ENCODE results near the gene KCNK4. TPM values are rescaled to one million over a fixed set of nuclear protein-coding genes. Genes with fewer than 3 reads are reported as not detected.

KCNK4 gene
- total RNA-seq, 1 experiment from 2014 or later: 0.07 TPM

DNA sequence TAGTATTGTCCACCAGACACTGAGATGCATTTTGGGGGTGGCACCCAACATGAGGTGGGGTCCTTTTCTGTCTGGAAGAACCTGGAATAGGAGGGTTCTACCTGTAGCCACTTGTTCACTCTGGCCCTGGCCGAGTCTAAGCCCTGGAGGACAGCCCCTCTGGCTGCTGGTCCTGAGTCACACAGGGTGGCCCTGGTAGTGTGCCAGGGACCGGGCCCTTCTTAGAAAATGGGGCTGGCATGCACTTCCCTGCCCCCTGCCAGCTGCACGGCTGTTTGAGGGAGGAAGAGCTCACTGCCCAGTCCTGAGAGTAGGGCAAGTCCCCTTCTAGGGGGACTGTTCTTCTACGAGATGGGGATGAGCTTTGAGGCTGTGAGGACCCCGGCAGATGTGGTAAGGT lies 37.6 kb upstream of the KCNK4 start:
- no peak for DNase-seq (ENCODE audit: low spot score)

DNA sequence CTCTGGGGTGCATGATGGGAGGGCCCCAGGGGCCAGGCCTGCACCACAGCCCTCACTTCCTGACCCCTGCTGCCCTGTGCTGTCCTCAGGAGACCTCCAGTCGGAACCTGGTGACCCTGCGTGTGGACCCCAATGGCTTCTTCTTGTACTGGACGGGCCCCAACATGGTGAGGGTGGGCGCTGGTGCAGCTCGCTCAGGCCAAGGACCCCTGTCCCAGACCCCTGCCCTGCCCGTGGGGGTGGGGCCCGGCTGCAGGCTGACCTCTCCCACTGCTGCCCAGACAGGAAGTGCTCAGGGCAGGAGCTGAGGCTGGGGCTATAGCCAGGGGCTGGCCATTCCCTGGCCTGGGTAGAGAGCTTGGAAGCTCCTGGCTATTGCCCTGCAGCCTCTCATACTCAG lies 36.8 kb upstream of the KCNK4 start:
- DNase-seq (ENCODE audit: low spot score): no peak

DNA sequence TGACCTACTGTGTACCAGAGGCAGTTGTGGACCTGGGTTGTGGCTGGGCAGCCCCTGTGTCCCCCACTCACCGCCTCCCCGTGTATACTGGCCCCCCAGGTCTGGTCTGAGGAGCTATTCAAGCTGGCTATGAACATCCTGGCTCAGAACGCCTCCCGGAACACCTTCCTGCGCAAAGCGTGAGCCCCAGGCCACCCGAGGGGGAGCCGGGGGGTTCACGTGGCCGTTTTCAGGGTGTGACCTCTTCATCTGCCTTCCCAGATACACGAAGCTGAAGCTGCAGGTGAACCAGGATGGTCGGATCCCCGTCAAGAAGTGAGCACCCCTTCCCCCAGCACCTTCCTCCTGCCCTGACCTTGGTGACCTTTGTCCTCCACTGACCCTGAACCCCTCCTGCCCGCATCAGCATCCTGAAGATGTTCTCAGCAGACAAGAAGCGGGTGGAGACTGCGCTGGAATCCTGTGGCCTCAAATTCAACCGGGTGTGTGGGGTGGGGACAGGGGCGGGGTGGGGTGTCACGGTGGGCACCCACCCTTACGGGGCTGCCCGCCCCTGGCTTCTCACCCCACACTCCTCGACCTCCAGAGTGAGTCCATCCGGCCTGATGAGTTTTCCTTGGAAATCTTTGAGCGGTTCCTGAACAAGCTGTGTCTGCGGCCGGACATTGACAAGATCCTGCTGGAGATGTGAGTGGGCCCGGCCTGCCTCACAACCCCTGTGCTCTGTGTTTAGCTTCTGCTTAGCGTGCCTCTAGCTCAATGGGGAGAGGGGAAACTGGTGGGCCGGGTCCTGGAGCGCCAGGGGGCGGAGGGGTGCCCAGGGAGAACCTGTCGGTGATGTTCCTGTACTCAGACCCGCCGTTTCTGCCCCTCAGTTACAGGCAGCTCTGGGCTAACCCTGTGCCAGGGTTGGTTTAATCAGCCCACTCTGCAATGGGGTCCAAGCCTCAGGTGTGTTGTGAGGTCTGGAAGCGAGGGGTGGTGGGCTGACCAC lies 35.7 kb upstream of the KCNK4 start:
- no peak for DNase-seq (ENCODE audit: low spot score)

DNA sequence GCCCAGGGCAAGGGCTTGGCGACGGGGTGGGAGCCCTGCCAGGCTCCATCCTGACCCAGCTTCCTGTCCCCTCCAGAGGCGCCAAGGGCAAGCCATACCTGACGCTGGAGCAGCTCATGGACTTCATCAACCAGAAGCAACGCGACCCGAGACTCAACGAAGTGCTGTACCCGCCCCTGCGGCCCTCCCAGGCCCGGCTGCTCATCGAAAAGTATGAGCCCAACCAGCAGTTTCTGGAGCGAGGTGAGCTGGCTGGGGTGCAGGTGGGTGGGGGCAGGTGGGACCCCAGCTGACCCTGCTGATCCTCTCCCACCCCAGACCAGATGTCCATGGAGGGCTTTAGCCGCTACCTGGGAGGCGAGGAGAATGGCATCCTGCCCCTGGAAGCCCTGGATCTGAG lies 34.8 kb upstream of the KCNK4 start:
- no peak for DNase-seq (ENCODE audit: low spot score)

GRCh38 chr11:64258356-64258755 lies 32.7 kb upstream of the KCNK4 start:
- DNase-seq (ENCODE audit: low spot score): no peak

- no peak for DNase-seq (ENCODE audit: low spot score)
Measured at GRCh38 chr11:64258946-64259532, 32.1 kb upstream of the KCNK4 start.

DNA sequence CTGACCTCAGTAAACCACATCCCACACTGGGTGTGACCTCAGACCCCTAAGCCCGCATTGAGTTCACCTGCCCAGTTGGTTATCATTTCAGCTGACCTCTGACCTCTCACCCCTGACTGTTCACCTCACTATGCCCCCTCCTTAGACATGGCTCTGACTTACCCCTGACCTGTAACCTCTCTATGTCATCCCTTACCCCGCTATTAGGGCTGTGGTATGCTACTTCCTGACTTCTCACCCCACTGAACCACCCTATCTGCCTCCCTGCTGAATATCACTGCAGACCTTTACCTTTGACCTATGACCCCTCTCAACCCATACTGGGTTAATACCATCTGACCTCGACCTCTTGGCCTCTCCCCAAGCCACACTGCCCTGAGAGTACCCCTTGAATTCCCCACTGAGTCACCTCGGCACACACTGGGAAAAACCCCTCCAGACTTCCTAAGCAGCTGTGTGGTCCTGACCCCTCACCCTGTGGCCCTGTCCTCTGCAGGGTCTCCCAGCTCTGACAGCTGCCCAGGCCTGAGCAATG lies 31.5 kb upstream of the KCNK4 start:
- no peak for DNase-seq (ENCODE audit: low spot score)

GRCh38 chr11:64260147-64260708 lies 30.9 kb upstream of the KCNK4 start:
- DNase-seq (ENCODE audit: low spot score): no peak

DNA sequence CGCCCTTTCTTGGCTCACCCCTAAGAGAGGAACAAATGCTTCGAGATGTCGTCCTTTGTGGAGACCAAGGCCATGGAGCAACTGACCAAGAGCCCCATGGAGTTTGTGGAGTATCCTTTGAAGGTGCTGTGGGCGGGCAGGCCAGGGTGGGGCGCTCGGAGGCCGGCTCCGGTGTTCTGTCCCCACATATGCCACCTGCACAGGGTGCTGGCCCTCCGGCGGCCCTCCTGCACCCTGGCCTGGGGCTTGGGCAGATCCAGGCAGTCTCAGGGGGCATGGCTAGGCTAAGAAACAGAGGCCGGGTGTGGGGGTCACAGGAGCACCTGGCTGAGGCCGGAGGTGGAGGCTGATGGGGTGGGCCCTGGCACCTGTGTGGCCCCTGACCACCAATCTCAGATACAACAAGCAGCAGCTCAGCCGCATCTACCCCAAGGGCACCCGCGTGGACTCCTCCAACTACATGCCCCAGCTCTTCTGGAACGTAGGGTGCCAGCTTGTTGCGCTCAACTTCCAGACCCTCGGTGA lies 29.5 kb upstream of the KCNK4 start:
- no peak for DNase-seq (ENCODE audit: low spot score)

DNA sequence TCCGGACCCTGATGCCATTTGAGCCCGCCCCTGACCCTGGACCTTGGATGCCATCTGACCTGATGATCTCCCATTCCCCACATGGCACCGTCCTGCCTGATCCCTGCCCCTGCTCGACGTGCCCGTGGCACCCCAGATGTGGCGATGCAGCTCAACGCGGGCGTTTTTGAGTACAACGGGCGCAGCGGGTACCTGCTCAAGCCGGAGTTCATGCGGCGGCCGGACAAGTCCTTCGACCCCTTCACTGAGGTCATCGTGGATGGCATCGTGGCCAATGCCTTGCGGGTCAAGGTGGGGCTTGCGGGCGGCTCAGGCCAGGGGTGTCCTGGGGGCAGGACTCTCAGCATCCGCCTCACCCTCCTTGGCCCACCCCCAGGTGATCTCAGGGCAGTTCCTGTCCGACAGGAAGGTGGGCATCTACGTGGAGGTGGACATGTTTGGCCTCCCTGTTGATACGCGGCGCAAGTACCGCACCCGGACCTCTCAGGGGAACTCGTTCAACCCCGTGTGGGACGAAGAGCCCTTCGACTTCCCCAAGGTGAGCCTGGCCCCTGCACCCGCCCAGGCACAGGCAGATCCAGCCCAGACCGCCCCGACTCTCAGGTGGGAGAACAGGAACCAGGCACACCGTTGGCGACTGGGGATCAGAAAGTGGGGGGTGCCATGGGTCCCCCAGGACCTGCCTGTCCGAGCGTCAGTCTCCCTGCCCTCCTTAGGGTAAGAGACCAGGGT lies 28.7 kb upstream of the KCNK4 start:
- no peak for DNase-seq (ENCODE audit: low spot score)

GRCh38 chr11:64263021-64263946 lies 27.8 kb upstream of the KCNK4 start:
- DNase-seq (ENCODE audit: low spot score): peak; percentile 78

GRCh38 chr11:64263947-64264317 lies 27.2 kb upstream of the KCNK4 start:
- DNase-seq (ENCODE audit: low spot score): no peak

DNA sequence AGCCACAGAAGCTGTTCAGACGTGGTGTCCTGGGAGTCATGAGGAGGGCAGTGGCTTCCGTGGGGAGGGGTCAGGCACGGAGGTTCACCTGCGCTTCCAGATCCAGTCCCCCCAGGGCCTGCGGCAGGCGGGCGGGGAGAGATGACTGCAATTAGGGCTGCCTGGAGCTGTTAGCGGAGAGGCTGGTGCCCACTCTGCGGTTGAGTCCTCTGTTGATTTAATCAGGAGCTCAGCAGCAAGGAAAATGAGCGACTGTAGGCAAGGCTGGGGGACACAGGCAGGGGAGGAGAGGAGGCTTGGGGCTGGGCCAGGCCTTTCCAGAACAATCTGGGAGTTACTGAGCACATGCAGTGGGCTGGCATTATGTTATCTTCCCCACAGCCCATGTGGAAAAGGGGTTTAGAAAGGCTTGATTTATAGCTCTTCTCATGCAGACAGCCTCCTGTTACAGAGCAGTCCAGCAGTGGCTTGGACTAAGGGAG lies 26.7 kb upstream of the KCNK4 start:
- DNase-seq (ENCODE audit: low spot score): no peak

DNA sequence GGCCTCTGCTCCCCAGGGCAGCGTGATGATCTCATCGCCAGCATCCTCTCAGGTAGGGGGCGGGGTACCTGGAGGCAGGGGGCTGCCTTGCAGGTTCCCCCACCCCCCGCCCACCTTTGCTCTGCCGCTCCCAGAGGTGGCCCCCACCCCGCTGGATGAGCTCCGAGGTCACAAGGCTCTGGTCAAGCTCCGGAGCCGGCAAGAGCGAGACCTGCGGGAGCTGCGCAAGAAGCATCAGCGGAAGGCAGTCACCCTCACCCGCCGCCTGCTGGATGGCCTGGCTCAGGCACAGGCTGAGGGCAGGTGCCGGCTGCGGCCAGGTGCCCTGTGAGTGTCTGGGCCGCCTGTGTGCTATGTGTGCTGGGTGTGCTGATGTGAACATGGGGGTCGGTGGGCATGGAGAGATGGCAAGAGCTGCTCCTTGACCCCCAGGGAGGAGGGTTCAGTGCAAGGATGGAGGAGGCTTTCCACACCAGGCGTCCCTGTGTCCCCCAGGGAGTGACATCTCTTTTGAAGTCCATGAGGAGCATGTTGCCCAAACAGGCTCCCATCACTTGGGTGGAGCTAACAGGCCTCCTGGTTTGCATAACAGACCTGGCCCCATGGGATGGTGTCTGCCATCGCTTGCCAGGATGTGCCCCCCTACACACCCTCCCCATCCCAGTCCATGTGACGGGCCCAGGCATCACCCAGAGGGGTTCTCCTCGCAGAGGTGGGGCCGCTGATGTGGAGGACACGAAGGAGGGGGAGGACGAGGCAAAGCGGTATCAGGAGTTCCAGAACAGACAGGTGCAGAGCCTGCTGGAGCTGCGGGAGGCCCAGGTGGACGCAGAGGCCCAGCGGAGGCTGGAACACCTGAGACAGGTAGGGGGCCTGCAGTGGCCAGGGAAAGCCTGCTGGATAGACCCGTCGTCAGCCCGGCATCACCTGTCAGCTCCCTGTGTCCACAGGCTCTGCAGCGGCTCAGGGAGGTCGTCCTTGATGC lies 25.6 kb upstream of the KCNK4 start:
- no peak for DNase-seq (ENCODE audit: low spot score)

- DNase-seq (ENCODE audit: low spot score): peak; percentile 78
Measured at GRCh38 chr11:64266339-64266738, 24.8 kb upstream of the KCNK4 start.

DNA sequence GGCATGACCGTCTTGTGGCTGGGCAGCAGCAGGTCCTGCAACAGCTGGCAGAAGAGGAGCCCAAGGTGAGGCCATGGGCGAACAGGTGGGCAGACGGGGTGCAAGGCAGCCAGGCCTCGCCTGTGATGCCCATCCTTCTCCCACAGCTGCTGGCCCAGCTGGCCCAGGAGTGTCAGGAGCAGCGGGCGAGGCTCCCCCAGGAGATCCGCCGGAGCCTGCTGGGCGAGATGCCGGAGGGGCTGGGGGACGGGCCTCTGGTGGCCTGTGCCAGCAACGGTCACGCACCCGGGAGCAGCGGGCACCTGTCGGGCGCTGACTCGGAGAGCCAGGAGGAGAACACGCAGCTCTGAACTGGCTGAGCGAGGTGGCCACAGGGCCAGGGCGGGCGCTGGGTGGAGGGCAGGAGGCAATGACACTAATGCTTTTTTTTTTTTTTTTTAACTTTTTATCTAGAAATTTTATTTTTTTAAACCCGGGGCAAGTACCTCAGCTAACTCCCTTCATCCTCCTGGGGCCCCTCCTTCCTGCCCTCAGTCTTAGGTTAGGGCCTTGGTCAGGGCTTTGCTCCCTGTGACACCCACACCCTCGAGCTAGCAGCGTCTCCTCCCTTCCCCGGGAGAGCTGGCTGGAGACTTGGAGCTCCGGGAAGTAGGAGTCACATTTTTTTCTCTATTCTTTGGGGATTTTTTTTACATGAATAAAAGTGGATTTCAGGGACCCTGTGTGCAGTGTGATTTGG lies 23.7 kb upstream of the KCNK4 start:
- no peak for DNase-seq (ENCODE audit: low spot score)

DNA sequence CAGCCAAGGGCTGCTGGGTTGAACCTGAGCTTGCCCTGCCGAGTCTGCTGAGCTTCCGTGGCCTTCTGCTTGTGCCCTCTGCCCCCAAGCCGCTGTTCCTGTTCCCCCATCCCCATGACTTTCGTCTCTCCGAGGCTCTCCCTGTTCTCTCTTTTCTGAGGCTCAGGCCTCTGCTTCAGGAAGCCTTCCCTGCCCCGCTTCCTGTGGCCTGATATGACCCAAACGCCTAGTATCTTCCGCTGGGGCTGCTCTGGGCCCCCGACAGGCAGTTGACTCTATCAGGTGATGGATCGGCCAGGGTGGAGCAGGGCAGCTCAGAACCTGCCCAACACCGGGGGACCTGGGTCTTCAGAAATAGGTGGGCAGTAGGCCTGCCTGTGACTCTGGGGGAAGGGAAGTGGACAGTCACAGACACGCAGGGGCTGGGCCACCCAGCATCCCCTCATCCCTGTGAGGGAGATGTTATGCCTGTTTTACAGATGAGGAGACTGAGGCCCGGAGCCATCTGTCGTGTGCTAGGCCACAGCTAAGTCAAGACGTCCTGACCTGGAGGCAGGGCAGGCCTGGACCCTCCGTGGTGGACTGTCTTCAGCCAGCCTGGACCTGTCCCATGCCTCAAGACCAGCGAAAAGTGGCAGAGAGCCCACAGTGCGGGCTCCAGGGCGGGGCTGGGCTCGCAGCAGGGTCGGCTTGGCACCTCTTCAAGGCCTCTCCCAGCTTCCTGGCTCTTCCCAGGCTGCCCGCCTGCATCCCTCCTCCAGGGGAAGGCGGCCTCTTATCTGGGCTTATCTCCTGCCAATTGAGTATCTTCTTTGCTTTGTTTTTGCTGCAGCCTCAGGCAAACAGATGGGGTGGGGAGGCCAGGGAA lies 22.8 kb upstream of the KCNK4 start:
- peak; percentile 91 for DNase-seq (ENCODE audit: low spot score)
